ENCODE measurements around the gene USP49. TPM values are rescaled to one million over a fixed set of nuclear protein-coding genes. Genes with fewer than 3 reads are reported as not detected.
A peak's percentile ranks its signal among the peaks of the same experiment; 100 is the strongest.

USP49 gene
- total and polyA plus RNA-seq, 3 experiments from 2014 or later, result 0.59 to 5.2 (median 5.0) TPM

GRCh38 chr6:41775293-41775882 lies 119.8 kb downstream of the USP49 start:
- H3K27me3 Mint-ChIP-seq, result peaks cover 0 to 2% of the 10 kb centered on the region in 2 donors
- DNase-seq, result no peak
- H3K4me3 ChIP-seq (ENCODE audit: low read length), result no peak overlapping the region
- H3K4me3 Mint-ChIP-seq, result peak overlapping the region in 1 of 7 donors; percentile 48
- H3K27ac ChIP-seq (ENCODE audit: low read depth, low read length), result no peak overlapping the region
- ChIA-PET POLR2A (no interaction called here), CTCF (interaction anchor here (1.4 to 2.0 kb wide), 2 partner anchors 9 to 10 kb away, joined by 3 to 4 read pairs; no protein-coding TSS in a partner anchor)
- peaks cover 7 to 21% (median 14%) of the 10 kb centered on the region in 3 donors for H3K4me1 Mint-ChIP-seq
- peaks cover 7% of the 10 kb centered on the region for H3K4me1 ChIP-seq (ENCODE audit: insufficient read depth, low read length)
- no peaks in the 10 kb centered on the region for H3K9me3 Mint-ChIP-seq
- H3K27ac Mint-ChIP-seq, result peak overlapping the region in 1 of 8 donors; percentile 26
- peaks cover 7 to 55% (median 15%) of the 10 kb centered on the region in 3 donors for H3K36me3 Mint-ChIP-seq
- H3K9me3 ChIP-seq (ENCODE audit: low read length), result no peaks in the 10 kb centered on the region
- H3K27me3 ChIP-seq (ENCODE audit: insufficient read depth, low read length, poor library complexity, severe bottlenecking), result no peaks in the 10 kb centered on the region
- peaks cover 30% of the 10 kb centered on the region for H3K36me3 ChIP-seq (ENCODE audit: insufficient read depth, low read length)

GRCh38 chr6:41774841-41775240 lies 120.3 kb downstream of the USP49 start:
- POLR2A ChIA-PET, result no interaction called here
- CTCF ChIA-PET, result interaction anchor here (1.4 kb wide), 1 partner anchor 11 kb away, joined by 3 read pairs; no protein-coding TSS in a partner anchor
- Mint-ChIP-seq H3K27ac (no peak overlapping the region), H3K4me3 (no peak overlapping the region), H3K4me1 (peaks cover 7 to 15% (median 12%) of the 10 kb centered on the region in 3 donors), H3K9me3 (no peaks in the 10 kb centered on the region), H3K36me3 (peaks cover 7 to 60% (median 15%) of the 10 kb centered on the region in 3 donors), H3K27me3 (peaks cover 0 to under 1% of the 10 kb centered on the region in 2 donors)
- H3K4me3 ChIP-seq (ENCODE audit: low read length), result no peak overlapping the region
- DNase-seq, result no peak
- H3K4me1 ChIP-seq (ENCODE audit: insufficient read depth, low read length), result peaks cover 7% of the 10 kb centered on the region
- no peak overlapping the region for H3K27ac ChIP-seq (ENCODE audit: low read depth, low read length)
- peaks cover 30% of the 10 kb centered on the region for H3K36me3 ChIP-seq (ENCODE audit: insufficient read depth, low read length)
- H3K27me3 ChIP-seq (ENCODE audit: insufficient read depth, low read length, poor library complexity, severe bottlenecking), result no peaks in the 10 kb centered on the region
- H3K9me3 ChIP-seq (ENCODE audit: low read length), result no peaks in the 10 kb centered on the region

DNA sequence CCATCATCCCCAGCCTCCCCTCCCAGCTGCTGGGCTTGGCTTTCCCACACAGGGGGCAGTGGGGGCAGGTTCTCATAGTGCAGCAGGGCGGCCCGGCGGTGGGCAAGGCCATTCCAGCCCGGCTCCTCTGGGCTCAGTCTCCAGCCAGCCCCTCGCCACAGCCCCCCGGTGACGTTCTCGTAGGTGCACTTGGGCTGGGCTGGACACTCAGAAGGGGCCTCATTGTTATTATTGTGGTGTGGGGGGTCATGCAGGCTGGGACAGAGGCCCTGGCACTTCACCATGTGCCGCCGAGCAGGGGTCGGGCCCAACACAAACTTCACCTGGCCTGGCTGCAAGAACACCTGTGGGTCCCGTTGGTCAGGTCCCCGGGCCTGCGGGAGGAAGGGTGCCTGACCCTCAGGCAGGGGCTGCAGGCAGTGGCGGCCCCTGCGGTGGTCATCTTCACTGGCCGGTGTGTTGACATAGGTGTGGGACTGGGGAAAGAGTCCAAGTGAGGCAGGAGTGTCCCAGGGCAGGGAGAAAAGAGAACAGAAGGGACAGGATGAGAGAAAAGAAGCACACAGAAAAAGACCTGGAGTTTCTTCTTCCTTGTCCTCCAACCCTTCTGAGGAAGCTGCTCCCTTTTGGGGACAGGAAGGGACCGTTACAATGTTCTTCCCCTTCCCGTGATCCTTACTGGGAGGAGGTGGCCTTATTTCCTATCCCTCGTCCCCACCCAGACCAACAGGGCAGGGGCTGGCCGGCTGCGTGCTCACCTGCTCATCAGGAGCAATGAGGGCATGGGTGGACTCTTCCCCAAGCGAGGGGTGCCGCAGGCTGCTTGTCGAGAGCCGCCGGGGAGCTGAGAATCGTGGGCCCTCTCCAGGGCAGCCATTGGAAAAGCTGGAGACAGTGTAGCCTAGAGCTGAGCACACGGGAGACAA lies 123.9 kb downstream of the USP49 start:
- Mint-ChIP-seq H3K36me3 (peaks cover 7 to 54% (median 11%) of the 10 kb centered on the region in 3 donors), H3K27me3 (no peaks in the 10 kb centered on the region), H3K9me3 (no peaks in the 10 kb centered on the region), H3K27ac (no peak overlapping the region), H3K4me1 (peaks cover 0 to 5% (median 0%) of the 10 kb centered on the region in 3 donors), H3K4me3 (no peak overlapping the region)
- Histone ChIP-seq H3K36me3 (ENCODE audit: insufficient read depth, low read length) (peaks cover 30% of the 10 kb centered on the region), H3K27me3 (ENCODE audit: insufficient read depth, low read length, poor library complexity, severe bottlenecking) (no peaks in the 10 kb centered on the region), H3K27ac (ENCODE audit: low read depth, low read length) (no peak overlapping the region), H3K4me1 (ENCODE audit: insufficient read depth, low read length) (peaks cover 4% of the 10 kb centered on the region), H3K4me3 (ENCODE audit: low read length) (no peak overlapping the region), H3K9me3 (ENCODE audit: low read length) (no peaks in the 10 kb centered on the region)
- CTCF ChIA-PET, result no interaction called here
- DNase-seq, result no peak
- POLR2A ChIA-PET, result interaction anchor here (0.5 kb wide), 1 partner anchor 10 kb away, joined by 3 read pairs; no protein-coding TSS in a partner anchor

GRCh38 chr6:41770381-41771057 lies 124.7 kb downstream of the USP49 start:
- peaks cover 7 to 49% (median 11%) of the 10 kb centered on the region in 3 donors for H3K36me3 Mint-ChIP-seq
- CTCF ChIA-PET, result no interaction called here
- no peak overlapping the region for H3K27ac ChIP-seq (ENCODE audit: low read depth, low read length)

DNA sequence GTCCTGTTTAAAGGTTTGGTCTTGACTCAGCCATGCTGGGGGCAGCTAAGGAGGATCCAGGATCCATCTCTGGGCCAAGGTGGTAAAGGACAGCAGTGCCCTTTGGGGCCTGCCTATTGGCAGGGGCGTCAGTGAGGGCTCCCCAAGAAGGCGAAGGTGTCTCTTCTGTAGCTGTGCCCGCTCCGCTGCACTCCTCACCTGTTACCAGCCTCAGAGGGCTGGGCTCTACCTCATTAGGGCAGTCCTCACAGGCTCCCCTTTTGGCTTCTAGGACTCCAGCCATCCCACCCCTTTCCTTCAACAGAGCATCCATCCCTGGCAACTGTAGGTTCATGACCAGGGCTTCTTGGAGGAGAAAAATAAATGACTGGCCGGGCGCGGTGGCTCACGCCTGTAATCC lies 125.8 kb downstream of the USP49 start:
- H3K9me3 Mint-ChIP-seq, result no peaks in the 10 kb centered on the region

More at GRCh38 chr6:41770381-41771057, 124.7 kb downstream of the USP49 start:
- Histone ChIP-seq H3K27me3 (ENCODE audit: insufficient read depth, low read length, poor library complexity, severe bottlenecking) (no peaks in the 10 kb centered on the region), H3K9me3 (ENCODE audit: low read length) (no peaks in the 10 kb centered on the region), H3K4me3 (ENCODE audit: low read length) (no peak overlapping the region), H3K4me1 (ENCODE audit: insufficient read depth, low read length) (peaks cover 4% of the 10 kb centered on the region), H3K36me3 (ENCODE audit: insufficient read depth, low read length) (peaks cover 26% of the 10 kb centered on the region)
- no peaks in the 10 kb centered on the region for H3K9me3 Mint-ChIP-seq
- POLR2A ChIA-PET, result no interaction called here
- H3K4me3 Mint-ChIP-seq, result no peak overlapping the region
- no peak overlapping the region for H3K27ac Mint-ChIP-seq
- no peak for DNase-seq
- H3K27me3 Mint-ChIP-seq, result peaks cover 0 to 2% of the 10 kb centered on the region in 2 donors
- peaks cover 0 to 5% (median 0%) of the 10 kb centered on the region in 3 donors for H3K4me1 Mint-ChIP-seq

GRCh38 chr6:41768545-41769308 lies 126.4 kb downstream of the USP49 start:
- H3K27me3 Mint-ChIP-seq, result peaks cover 0 to 2% of the 10 kb centered on the region in 2 donors
- peaks cover 4% of the 10 kb centered on the region for H3K4me1 ChIP-seq (ENCODE audit: insufficient read depth, low read length)
- H3K4me3 Mint-ChIP-seq, result no peak overlapping the region
- no peaks in the 10 kb centered on the region for H3K9me3 ChIP-seq (ENCODE audit: low read length)
- H3K27ac ChIP-seq (ENCODE audit: low read depth, low read length), result peak overlapping the region; percentile 24
- peak overlapping the region in 1 of 8 donors; percentile 25 for H3K27ac Mint-ChIP-seq
- ChIA-PET POLR2A (interaction anchor here (0.5 kb wide), 1 partner anchor 20 kb away, joined by 3 read pairs; no protein-coding TSS in a partner anchor), CTCF (interaction anchor here (1.1 to 1.3 kb wide), 2 partner anchors 13 to 19 kb away, joined by 3 read pairs; partner anchors contain the start of gene TOMM6)
- H3K9me3 Mint-ChIP-seq, result no peaks in the 10 kb centered on the region
- no peak for DNase-seq
- H3K4me1 Mint-ChIP-seq, result peaks cover 0 to 5% (median 0%) of the 10 kb centered on the region in 3 donors
- no peaks in the 10 kb centered on the region for H3K27me3 ChIP-seq (ENCODE audit: insufficient read depth, low read length, poor library complexity, severe bottlenecking)
- H3K4me3 ChIP-seq (ENCODE audit: low read length), result no peak overlapping the region
- peaks cover 13% of the 10 kb centered on the region for H3K36me3 ChIP-seq (ENCODE audit: insufficient read depth, low read length)
- peaks cover 5 to 33% (median 7%) of the 10 kb centered on the region in 3 donors for H3K36me3 Mint-ChIP-seq

More for the DNA sequence above, 125.8 kb downstream of the USP49 start:
- Histone ChIP-seq H3K9me3 (ENCODE audit: low read length) (no peaks in the 10 kb centered on the region), H3K4me1 (ENCODE audit: insufficient read depth, low read length) (peaks cover 4% of the 10 kb centered on the region), H3K27me3 (ENCODE audit: insufficient read depth, low read length, poor library complexity, severe bottlenecking) (no peaks in the 10 kb centered on the region), H3K27ac (ENCODE audit: low read depth, low read length) (no peak overlapping the region), H3K36me3 (ENCODE audit: insufficient read depth, low read length) (peaks cover 16% of the 10 kb centered on the region), H3K4me3 (ENCODE audit: low read length) (no peak overlapping the region)
- DNase-seq, result no peak
- Mint-ChIP-seq H3K4me3 (no peak overlapping the region), H3K27me3 (peaks cover 0 to 2% of the 10 kb centered on the region in 2 donors), H3K4me1 (peaks cover 0 to 5% (median 0%) of the 10 kb centered on the region in 3 donors), H3K27ac (peak overlapping the region in 1 of 8 donors; percentile 65), H3K36me3 (peaks cover 7 to 37% (median 8%) of the 10 kb centered on the region in 3 donors)
- POLR2A ChIA-PET, result interaction anchor here (0.5 kb wide), 1 partner anchor 19 kb away, joined by 3 read pairs; no protein-coding TSS in a partner anchor
- CTCF ChIA-PET, result interaction anchor here (1.1 kb wide), 1 partner anchor 12 kb away, joined by 3 read pairs; no protein-coding TSS in a partner anchor
